Osteocyte (in vitro differentiated cells): ENCODE data around the gene FGFR1OP2. TPM values are rescaled to one million over a fixed set of nuclear protein-coding genes. Genes with fewer than 3 reads are reported as not detected.

ENCODE experiments used
- DNase-seq: peaks from one replicate; pipeline ENCODE4 v3.0.0; 2021; ENCODE audit warnings: mixed read lengths; ENCODE audit not compliant: unreplicated experiment; ENCODE audit errors: extremely low spot score
- H3K27ac Mint-ChIP-seq: one replicate; pipeline ENCODE4 v1.8.0; 2021; ENCODE audit warnings: mild to moderate bottlenecking, mixed read lengths; ENCODE audit not compliant: unreplicated experiment
- H3K27me3 Mint-ChIP-seq: one replicate; pipeline ENCODE4 v1.8.0; 2021; ENCODE audit warnings: mixed read lengths; ENCODE audit not compliant: unreplicated experiment
- H3K36me3 Mint-ChIP-seq: one replicate; pipeline ENCODE4 v1.8.0; 2021; ENCODE audit warnings: mixed read lengths; ENCODE audit not compliant: unreplicated experiment
- H3K4me1 Mint-ChIP-seq: one replicate; pipeline ENCODE4 v1.8.0; 2021; ENCODE audit warnings: mixed read lengths; ENCODE audit not compliant: unreplicated experiment
- H3K4me3 Mint-ChIP-seq: one replicate; pipeline ENCODE4 v1.8.0; 2021; ENCODE audit warnings: mild to moderate bottlenecking, moderate library complexity, mixed read lengths; ENCODE audit not compliant: unreplicated experiment
- H3K9me3 Mint-ChIP-seq: one replicate; pipeline ENCODE4 v1.8.0; 2021; ENCODE audit warnings: mixed read lengths; ENCODE audit not compliant: unreplicated experiment
- CTCF ChIP-seq: fragments of 200-600 bp; sonication (generic); IDR thresholded peaks from 2 replicates; pipeline ENCODE4 v1.5.0; 2021; ENCODE audit warnings: antibody characterized with exemption, mild to moderate bottlenecking, moderate library complexity
- total RNA-seq: library from RNA; stranded (reverse); gene quantifications from 2 replicates; pipeline ENCODE4 v1.2.1, GENCODE V29; 2021

The FGFR1OP2 gene
- total RNA-seq, 1 donor from 2014 or later, result 44.4 TPM

GRCh38 chr12:26938701-26939062 is 412 bp downstream of the FGFR1OP2 start:
- DNase-seq, result peak; percentile 87
- Mint-ChIP-seq H3K4me1 (peaks cover 54% of the 10 kb centered on the region), H3K36me3 (peaks cover 4% of the 10 kb centered on the region), H3K4me3 (peak overlapping the region; percentile 98), H3K9me3 (no peaks in the 10 kb centered on the region), H3K27ac (peak overlapping the region; percentile 100), H3K27me3 (no peaks in the 10 kb centered on the region)
- no peak for TF ChIP-seq CTCF

GRCh38 chr12:26939192-26939832 is 1.0 kb downstream of the FGFR1OP2 start:
- Mint-ChIP-seq H3K27ac (peak overlapping the region; percentile 100), H3K27me3 (no peaks in the 10 kb centered on the region), H3K36me3 (peaks cover 4% of the 10 kb centered on the region), H3K9me3 (no peaks in the 10 kb centered on the region), H3K4me3 (peak overlapping the region; percentile 98), H3K4me1 (peaks cover 54% of the 10 kb centered on the region)
- no peak for TF ChIP-seq CTCF
- no peak for DNase-seq

- no peak for TF ChIP-seq CTCF
- Mint-ChIP-seq H3K4me3 (peak overlapping the region; percentile 98), H3K9me3 (no peaks in the 10 kb centered on the region), H3K4me1 (peaks cover 53% of the 10 kb centered on the region), H3K36me3 (peaks cover 5% of the 10 kb centered on the region), H3K27me3 (no peaks in the 10 kb centered on the region), H3K27ac (no peak overlapping the region)
- no peak for DNase-seq
Observed at GRCh38 chr12:26939953-26940352, 1.7 kb downstream of the FGFR1OP2 start.

GRCh38 chr12:26940516-26941214 is 2.4 kb downstream of the FGFR1OP2 start:
- no peak for TF ChIP-seq CTCF
- peaks cover 10% of the 10 kb centered on the region for H3K36me3 Mint-ChIP-seq
- H3K9me3 Mint-ChIP-seq, result no peaks in the 10 kb centered on the region
- H3K27me3 Mint-ChIP-seq, result no peaks in the 10 kb centered on the region
- no peak overlapping the region for H3K4me3 Mint-ChIP-seq
- peaks cover 50% of the 10 kb centered on the region for H3K4me1 Mint-ChIP-seq
- DNase-seq, result no peak
- no peak overlapping the region for H3K27ac Mint-ChIP-seq

GRCh38 chr12:26941215-26941594 is 2.9 kb downstream of the FGFR1OP2 start:
- DNase-seq, result no peak
- peaks cover 14% of the 10 kb centered on the region for H3K36me3 Mint-ChIP-seq
- H3K27me3 Mint-ChIP-seq, result no peaks in the 10 kb centered on the region
- no peak for TF ChIP-seq CTCF
- H3K27ac Mint-ChIP-seq, result no peak overlapping the region
- no peaks in the 10 kb centered on the region for H3K9me3 Mint-ChIP-seq
- peaks cover 44% of the 10 kb centered on the region for H3K4me1 Mint-ChIP-seq
- no peak overlapping the region for H3K4me3 Mint-ChIP-seq
